ENCODE measurements around the gene GCFC2.

Gene GCFC2

DNA sequence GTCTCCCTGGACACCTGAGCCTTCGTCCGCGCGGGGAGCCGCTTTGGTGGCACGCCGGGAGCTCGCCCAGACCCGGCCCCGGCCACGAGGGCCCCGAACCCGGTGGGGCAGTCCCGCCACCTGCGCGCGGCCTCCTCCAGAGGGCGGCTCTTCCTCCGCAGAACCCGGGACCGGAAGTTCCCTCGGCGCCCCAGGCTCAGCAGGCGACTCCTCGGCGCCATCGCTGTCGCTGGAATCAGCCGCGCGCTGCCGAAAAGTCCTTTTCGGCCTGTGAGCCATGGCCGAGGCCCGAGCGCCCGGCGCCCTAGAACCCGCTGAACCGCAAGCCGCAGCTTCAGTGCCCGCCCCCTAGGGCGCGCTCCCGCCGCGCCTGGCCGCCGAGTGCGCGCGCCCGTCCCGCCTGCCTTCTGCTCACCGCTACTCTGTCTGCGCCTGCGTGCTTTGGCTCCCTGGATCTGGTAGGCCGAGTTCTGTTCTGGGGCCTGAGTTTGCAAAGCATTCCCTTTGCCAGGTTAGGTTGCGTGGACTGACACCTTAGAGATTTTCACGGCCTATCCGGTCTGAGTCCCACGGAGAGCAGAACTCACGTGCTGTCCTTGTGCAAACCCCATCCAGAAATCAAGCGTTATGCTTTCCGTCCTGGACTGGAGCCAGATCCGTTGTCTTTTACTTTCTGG is at the start of gene GCFC2:
Gene GCFC2, minus strand, starts transcription at position 339 of the 677 bp plus-strand sequence. Its CDS starts 60 bp downstream, at position 279.
- H3K9ac ChIP-seq (ENCODE audit: low read length in 5 of 5), result peak within 1 kb of the TSS; percentile 84 to 97 (median 93)
- H3K9me3 ChIP-seq (ENCODE audit: control insufficient read depth in 5 of 5, low read length in 5 of 5), result no peaks in the 10 kb centered on the region
- peaks cover 0 to 27% (median 22%) of the 10 kb centered on the region in 5 donors for H3K4me1 ChIP-seq (ENCODE audit: control insufficient read depth in 5 of 5, insufficient read depth in 5 of 5, low read length in 5 of 5)
- peak within 1 kb of the TSS; percentile 80 for H3K27ac ChIP-seq (ENCODE audit: low read depth, low read length)
- H3K36me3 ChIP-seq (ENCODE audit: control insufficient read depth in 5 of 5, insufficient read depth in 5 of 5, low read length in 5 of 5), result peaks cover 0 to 5% (median 5%) of the 10 kb centered on the region in 5 donors
- H3K4me3 ChIP-seq (ENCODE audit: low read depth in 1 of 5, low read length in 5 of 5), result peak within 1 kb of the TSS; percentile 78 to 95 (median 84)
- no peaks in the 10 kb centered on the region for H3K27me3 ChIP-seq (ENCODE audit: control insufficient read depth in 5 of 5, insufficient read depth in 4 of 5, low read length in 5 of 5)

DNA sequence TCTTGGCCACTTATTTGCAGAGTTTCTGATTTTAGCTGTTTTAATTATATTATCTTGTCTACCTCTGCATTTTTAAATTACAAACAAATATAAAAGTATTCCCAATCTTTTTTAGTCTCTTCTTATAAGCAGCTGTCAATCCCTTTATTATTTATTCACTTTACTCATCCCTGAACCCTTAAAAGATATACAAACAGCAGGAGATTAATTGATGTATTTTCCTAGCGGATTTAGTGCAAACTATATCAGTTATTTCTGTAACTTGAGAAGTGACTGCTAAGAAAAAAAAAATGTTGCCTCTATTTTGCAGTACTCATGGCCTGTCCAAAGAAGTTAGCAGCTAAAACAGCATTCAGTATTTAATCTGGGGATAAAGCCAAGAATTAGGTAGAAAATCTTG is 42.1 kb upstream of the GCFC2 start:
- no peak overlapping the region for H3K27ac ChIP-seq (ENCODE audit: low read depth, low read length)
- H3K9me3 ChIP-seq (ENCODE audit: control insufficient read depth in 5 of 5, low read length in 5 of 5), result peaks cover 0 to 3% (median 0%) of the 10 kb centered on the region in 5 donors
- no peak overlapping the region for H3K4me3 ChIP-seq (ENCODE audit: low read depth in 1 of 5, low read length in 5 of 5)
- no peaks in the 10 kb centered on the region for H3K27me3 ChIP-seq (ENCODE audit: control insufficient read depth in 5 of 5, insufficient read depth in 4 of 5, low read length in 5 of 5)
- H3K4me1 ChIP-seq (ENCODE audit: control insufficient read depth in 5 of 5, insufficient read depth in 5 of 5, low read length in 5 of 5), result no peaks in the 10 kb centered on the region
- no peaks in the 10 kb centered on the region for H3K36me3 ChIP-seq (ENCODE audit: control insufficient read depth in 5 of 5, insufficient read depth in 5 of 5, low read length in 5 of 5)
- no peak overlapping the region for H3K9ac ChIP-seq (ENCODE audit: low read length in 5 of 5)

DNA sequence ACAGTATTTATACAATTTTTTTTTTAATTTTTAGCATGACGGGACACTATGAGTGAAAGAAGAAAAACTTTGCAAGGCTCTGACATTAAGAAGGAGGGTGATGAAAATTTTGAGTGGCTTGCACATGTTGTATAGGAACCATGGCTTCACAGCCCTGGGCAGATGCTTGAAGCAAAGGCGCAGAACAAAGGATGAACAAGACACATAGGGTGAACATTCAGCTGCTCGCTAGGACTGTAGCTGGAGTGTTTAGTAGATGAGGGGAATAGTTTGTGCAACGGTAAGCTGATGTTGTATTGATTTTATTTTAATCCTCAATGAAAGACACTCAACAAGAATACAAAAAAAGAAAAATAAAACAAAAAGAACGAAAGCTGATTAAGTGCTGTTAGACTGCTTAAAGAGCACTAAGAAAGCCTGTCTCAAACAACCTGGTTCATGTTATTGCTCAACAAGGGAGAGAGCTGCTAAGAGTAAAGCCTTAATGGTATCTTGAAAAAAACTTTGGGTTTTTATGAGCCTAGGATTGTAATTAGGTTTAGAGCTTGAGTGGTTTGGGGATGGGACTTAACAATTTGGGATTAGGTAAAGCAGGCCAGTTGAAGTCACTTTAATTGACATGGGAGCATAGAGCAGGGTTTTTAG is 41.2 kb upstream of the GCFC2 start:
- H3K4me1 ChIP-seq (ENCODE audit: control insufficient read depth in 5 of 5, insufficient read depth in 5 of 5, low read length in 5 of 5), result no peaks in the 10 kb centered on the region
- no peak overlapping the region for H3K4me3 ChIP-seq (ENCODE audit: low read depth in 1 of 5, low read length in 5 of 5)
- H3K27ac ChIP-seq (ENCODE audit: low read depth, low read length), result no peak overlapping the region
- peaks cover 0 to 3% (median 0%) of the 10 kb centered on the region in 5 donors for H3K9me3 ChIP-seq (ENCODE audit: control insufficient read depth in 5 of 5, low read length in 5 of 5)
- no peak overlapping the region for H3K9ac ChIP-seq (ENCODE audit: low read length in 5 of 5)
- no peaks in the 10 kb centered on the region for H3K27me3 ChIP-seq (ENCODE audit: control insufficient read depth in 5 of 5, insufficient read depth in 4 of 5, low read length in 5 of 5)
- no peaks in the 10 kb centered on the region for H3K36me3 ChIP-seq (ENCODE audit: control insufficient read depth in 5 of 5, insufficient read depth in 5 of 5, low read length in 5 of 5)

DNA sequence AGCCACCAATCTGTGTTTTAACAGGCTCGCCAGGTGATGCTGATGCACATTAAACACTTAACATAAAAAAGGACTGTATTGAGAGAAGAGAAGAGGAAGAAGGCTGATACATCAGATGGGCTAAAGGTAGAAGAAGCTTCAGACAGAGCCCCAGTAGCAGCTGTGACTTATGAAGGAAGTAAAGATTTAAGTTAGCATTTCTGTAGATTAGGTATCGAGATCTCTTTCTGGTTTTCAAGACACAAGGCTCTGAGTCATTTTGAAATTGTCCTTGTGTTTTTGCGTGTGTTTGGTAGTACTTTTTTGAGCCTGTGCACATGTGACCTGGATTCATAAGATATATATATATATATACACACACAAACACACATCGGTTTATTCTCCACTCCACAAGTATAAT is 40.6 kb upstream of the GCFC2 start:
- no peaks in the 10 kb centered on the region for H3K36me3 ChIP-seq (ENCODE audit: control insufficient read depth in 5 of 5, insufficient read depth in 5 of 5, low read length in 5 of 5)
- no peak overlapping the region for H3K9ac ChIP-seq (ENCODE audit: low read length in 5 of 5)
- no peak overlapping the region for H3K4me3 ChIP-seq (ENCODE audit: low read depth in 1 of 5, low read length in 5 of 5)

DNA sequence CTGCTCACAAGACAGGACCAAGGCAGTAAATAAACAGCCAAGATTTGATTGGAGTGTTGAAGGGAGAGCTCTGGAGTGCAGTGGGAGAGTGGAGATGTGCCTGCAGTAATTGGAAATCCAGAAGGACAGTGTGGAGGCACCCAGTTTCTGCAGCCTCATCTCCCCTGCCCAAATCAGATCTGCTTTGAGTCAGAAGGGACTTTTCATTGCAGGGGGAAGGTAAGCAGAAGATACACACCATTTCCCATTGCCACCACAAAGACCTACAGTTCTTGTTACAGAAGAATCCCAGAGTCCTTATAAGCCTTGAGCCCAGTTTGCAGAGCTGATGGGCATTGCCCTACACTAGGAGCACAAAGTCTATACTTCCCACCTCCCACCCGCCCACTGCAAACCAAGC is 27.2 kb upstream of the GCFC2 start:
- Histone ChIP-seq H3K9ac (ENCODE audit: low read length in 5 of 5) (no peak overlapping the region), H3K4me3 (ENCODE audit: low read depth in 1 of 5, low read length in 5 of 5) (no peak overlapping the region), H3K36me3 (ENCODE audit: control insufficient read depth in 5 of 5, insufficient read depth in 5 of 5, low read length in 5 of 5) (no peaks in the 10 kb centered on the region), H3K27me3 (ENCODE audit: control insufficient read depth in 5 of 5, insufficient read depth in 4 of 5, low read length in 5 of 5) (peaks cover 0 to 7% (median 2%) of the 10 kb centered on the region in 5 donors), H3K9me3 (ENCODE audit: control insufficient read depth in 5 of 5, low read length in 5 of 5) (peaks cover 0 to 8% (median 3%) of the 10 kb centered on the region in 5 donors), H3K27ac (ENCODE audit: low read depth, low read length) (no peak overlapping the region), H3K4me1 (ENCODE audit: control insufficient read depth in 5 of 5, insufficient read depth in 5 of 5, low read length in 5 of 5) (no peaks in the 10 kb centered on the region)

More for the DNA sequence above, 40.6 kb upstream of the GCFC2 start:
- Histone ChIP-seq H3K4me1 (ENCODE audit: control insufficient read depth in 5 of 5, insufficient read depth in 5 of 5, low read length in 5 of 5) (no peaks in the 10 kb centered on the region), H3K27me3 (ENCODE audit: control insufficient read depth in 5 of 5, insufficient read depth in 4 of 5, low read length in 5 of 5) (no peaks in the 10 kb centered on the region), H3K9me3 (ENCODE audit: control insufficient read depth in 5 of 5, low read length in 5 of 5) (peaks cover 0 to 3% (median 0%) of the 10 kb centered on the region in 5 donors), H3K27ac (ENCODE audit: low read depth, low read length) (no peak overlapping the region)

DNA sequence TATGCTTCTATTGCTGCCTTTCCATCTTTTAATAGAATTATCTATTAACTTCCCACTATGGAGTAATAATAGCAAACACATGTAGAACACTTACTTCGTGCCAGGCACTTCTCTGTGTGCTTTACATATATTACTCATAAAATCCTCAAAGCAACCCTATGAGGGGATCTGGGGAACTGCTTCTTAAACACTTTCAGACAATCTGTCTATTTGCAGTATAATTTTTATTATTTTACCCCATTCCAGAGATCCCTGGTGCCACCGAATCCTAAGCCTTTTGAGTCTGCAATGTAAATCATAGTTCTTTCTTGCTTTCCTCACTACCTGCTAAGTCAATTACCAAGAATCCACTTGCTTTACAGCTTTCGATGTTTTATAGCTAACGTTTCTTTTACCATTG is 25.6 kb upstream of the GCFC2 start:
- no peak overlapping the region for H3K27ac ChIP-seq (ENCODE audit: low read depth, low read length)
- no peak overlapping the region for H3K4me3 ChIP-seq (ENCODE audit: low read depth in 1 of 5, low read length in 5 of 5)
- no peaks in the 10 kb centered on the region for H3K4me1 ChIP-seq (ENCODE audit: control insufficient read depth in 5 of 5, insufficient read depth in 5 of 5, low read length in 5 of 5)
- H3K27me3 ChIP-seq (ENCODE audit: control insufficient read depth in 5 of 5, insufficient read depth in 4 of 5, low read length in 5 of 5), result peaks cover 0 to 7% (median 2%) of the 10 kb centered on the region in 5 donors
- no peak overlapping the region for H3K9ac ChIP-seq (ENCODE audit: low read length in 5 of 5)
- H3K36me3 ChIP-seq (ENCODE audit: control insufficient read depth in 5 of 5, insufficient read depth in 5 of 5, low read length in 5 of 5), result no peaks in the 10 kb centered on the region
- H3K9me3 ChIP-seq (ENCODE audit: control insufficient read depth in 5 of 5, low read length in 5 of 5), result peaks cover 0 to 6% (median 0%) of the 10 kb centered on the region in 5 donors

DNA sequence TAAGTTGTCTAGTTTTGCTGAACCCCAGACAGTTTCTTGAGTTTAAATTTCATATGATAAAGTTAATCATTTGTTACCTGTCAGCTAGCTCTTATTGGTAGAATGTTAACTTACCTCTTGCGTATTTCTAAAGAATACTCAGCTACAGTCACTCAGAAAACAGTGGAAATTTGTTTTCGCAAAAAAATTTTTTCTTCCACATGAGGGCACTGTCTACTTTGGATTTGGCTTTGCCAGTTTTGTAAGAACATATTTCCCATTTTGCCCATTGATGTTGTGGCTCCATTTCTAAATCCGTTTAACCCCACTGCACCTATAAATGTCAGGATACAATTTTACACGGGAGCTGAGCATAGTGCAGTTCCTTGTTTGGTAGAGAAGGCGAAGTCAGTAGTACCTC is 19.1 kb upstream of the GCFC2 start:
- Histone ChIP-seq H3K36me3 (ENCODE audit: control insufficient read depth in 5 of 5, insufficient read depth in 5 of 5, low read length in 5 of 5) (no peaks in the 10 kb centered on the region), H3K9ac (ENCODE audit: low read length in 5 of 5) (no peak overlapping the region), H3K9me3 (ENCODE audit: control insufficient read depth in 5 of 5, low read length in 5 of 5) (peaks cover 0 to 6% (median 0%) of the 10 kb centered on the region in 5 donors), H3K27me3 (ENCODE audit: control insufficient read depth in 5 of 5, insufficient read depth in 4 of 5, low read length in 5 of 5) (peaks cover 0 to 3% (median 0%) of the 10 kb centered on the region in 5 donors), H3K4me3 (ENCODE audit: low read depth in 1 of 5, low read length in 5 of 5) (no peak overlapping the region), H3K27ac (ENCODE audit: low read depth, low read length) (no peak overlapping the region), H3K4me1 (ENCODE audit: control insufficient read depth in 5 of 5, insufficient read depth in 5 of 5, low read length in 5 of 5) (no peaks in the 10 kb centered on the region)

DNA sequence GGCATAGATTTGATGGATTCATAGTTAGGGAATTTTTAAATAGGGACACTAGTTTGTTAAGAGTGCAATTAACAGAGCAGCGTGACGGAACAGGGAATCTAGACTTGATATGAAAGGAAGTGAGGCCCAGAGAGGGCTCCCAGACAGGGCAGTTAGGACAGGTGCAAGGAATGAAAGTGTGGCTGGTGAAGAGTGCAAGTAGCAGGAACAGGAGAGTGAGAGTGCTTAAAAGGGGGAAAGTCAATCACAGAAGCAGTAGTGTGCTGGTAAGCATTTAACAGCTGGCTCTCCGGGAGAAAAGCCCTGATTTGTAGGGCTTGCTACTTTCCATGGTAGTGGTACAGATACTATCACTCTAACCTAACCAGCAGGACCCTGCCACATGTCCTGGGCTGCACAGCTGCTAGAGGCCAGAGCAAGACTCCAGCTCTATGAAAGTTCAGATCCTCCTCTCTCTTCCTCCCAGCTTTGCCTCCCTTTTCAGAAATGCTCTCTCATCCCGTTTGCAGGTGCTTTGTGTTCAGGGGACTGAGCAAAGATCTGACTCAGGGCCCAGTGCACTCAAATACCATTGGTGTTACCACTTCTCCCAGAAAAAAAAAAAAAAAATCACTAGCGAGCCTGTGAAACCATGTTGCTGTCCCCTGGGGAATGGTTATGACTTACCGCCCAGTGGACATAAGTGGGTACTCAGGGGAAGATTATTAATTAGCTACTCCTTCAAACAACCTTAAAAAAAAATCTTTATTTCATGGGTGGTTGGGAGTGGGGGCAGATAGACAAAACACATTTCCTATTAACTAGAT is 18.1 kb upstream of the GCFC2 start:
- no peaks in the 10 kb centered on the region for H3K36me3 ChIP-seq (ENCODE audit: control insufficient read depth in 5 of 5, insufficient read depth in 5 of 5, low read length in 5 of 5)
- no peaks in the 10 kb centered on the region for H3K4me1 ChIP-seq (ENCODE audit: control insufficient read depth in 5 of 5, insufficient read depth in 5 of 5, low read length in 5 of 5)
- H3K27ac ChIP-seq (ENCODE audit: low read depth, low read length), result no peak overlapping the region
- H3K4me3 ChIP-seq (ENCODE audit: low read depth in 1 of 5, low read length in 5 of 5), result no peak overlapping the region
- no peak overlapping the region for H3K9ac ChIP-seq (ENCODE audit: low read length in 5 of 5)
- peaks cover 0 to 4% (median 0%) of the 10 kb centered on the region in 5 donors for H3K9me3 ChIP-seq (ENCODE audit: control insufficient read depth in 5 of 5, low read length in 5 of 5)
- H3K27me3 ChIP-seq (ENCODE audit: control insufficient read depth in 5 of 5, insufficient read depth in 4 of 5, low read length in 5 of 5), result peaks cover 0 to 3% (median 0%) of the 10 kb centered on the region in 5 donors

DNA sequence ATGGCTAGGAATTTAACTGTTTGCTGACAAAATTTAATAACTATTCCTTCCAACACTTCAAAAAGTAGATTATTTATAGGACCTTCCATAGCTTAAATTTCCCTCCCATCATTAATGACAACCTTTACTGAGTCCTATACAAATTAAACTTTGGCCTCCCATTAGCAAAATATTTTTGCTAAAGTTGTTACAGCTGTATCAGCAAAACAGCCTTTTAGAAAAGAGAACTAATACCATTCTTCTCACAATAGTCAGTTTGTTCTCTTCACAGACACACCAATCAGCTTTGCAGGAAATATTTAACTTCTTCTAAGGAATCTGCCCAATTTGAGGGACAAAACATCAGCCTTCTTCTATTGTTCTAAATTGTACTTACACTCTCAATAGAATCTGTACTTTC is 12.0 kb upstream of the GCFC2 start:
- no peak overlapping the region for H3K9ac ChIP-seq (ENCODE audit: low read length in 5 of 5)
- H3K4me3 ChIP-seq (ENCODE audit: low read depth in 1 of 5, low read length in 5 of 5), result no peak overlapping the region
- peaks cover 0 to 6% (median 0%) of the 10 kb centered on the region in 5 donors for H3K27me3 ChIP-seq (ENCODE audit: control insufficient read depth in 5 of 5, insufficient read depth in 4 of 5, low read length in 5 of 5)
- H3K36me3 ChIP-seq (ENCODE audit: control insufficient read depth in 5 of 5, insufficient read depth in 5 of 5, low read length in 5 of 5), result no peaks in the 10 kb centered on the region
- no peak overlapping the region for H3K27ac ChIP-seq (ENCODE audit: low read depth, low read length)
- no peaks in the 10 kb centered on the region for H3K9me3 ChIP-seq (ENCODE audit: control insufficient read depth in 5 of 5, low read length in 5 of 5)
- no peaks in the 10 kb centered on the region for H3K4me1 ChIP-seq (ENCODE audit: control insufficient read depth in 5 of 5, insufficient read depth in 5 of 5, low read length in 5 of 5)

DNA sequence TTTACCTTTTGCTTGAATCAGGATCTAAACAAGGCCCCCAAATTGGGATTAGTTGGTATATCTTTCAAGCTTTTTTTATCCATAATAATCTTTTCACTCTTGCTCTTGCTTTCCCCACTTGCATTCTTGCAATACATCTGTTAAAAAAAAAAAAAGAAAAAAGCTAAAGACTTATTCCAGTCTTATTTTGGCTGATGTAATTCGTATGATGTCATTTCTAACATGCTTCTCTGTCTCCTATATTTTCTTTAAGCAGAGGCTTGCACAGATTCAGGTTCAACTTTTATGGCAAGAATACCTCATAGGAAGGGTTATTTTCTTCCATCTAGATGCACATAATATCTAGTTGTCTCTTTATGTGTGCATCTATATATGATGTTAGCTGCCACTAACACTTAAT is 9.8 kb upstream of the GCFC2 start:
- Histone ChIP-seq H3K27ac (ENCODE audit: low read depth, low read length) (no peak overlapping the region), H3K4me1 (ENCODE audit: control insufficient read depth in 5 of 5, insufficient read depth in 5 of 5, low read length in 5 of 5) (no peaks in the 10 kb centered on the region), H3K27me3 (ENCODE audit: control insufficient read depth in 5 of 5, insufficient read depth in 4 of 5, low read length in 5 of 5) (peaks cover 0 to 4% (median 0%) of the 10 kb centered on the region in 5 donors), H3K36me3 (ENCODE audit: control insufficient read depth in 5 of 5, insufficient read depth in 5 of 5, low read length in 5 of 5) (no peaks in the 10 kb centered on the region), H3K9me3 (ENCODE audit: control insufficient read depth in 5 of 5, low read length in 5 of 5) (no peaks in the 10 kb centered on the region), H3K4me3 (ENCODE audit: low read depth in 1 of 5, low read length in 5 of 5) (no peak overlapping the region), H3K9ac (ENCODE audit: low read length in 5 of 5) (no peak overlapping the region)

Measured in subcutaneous abdominal adipose tissue (tissue), 5 donors.